PC-3 (cell line): ENCODE data around the gene CSF2RB. TPM values are rescaled to one million over a fixed set of nuclear protein-coding genes. Genes with fewer than 3 reads are reported as not detected.
"Not testable (repeated sequence)": the region's sequence is repeated elsewhere in the genome, so short reads cannot be mapped to it uniquely, and the experiment has no call there.

ENCODE experiments used
- ATAC-seq: fragments of 200-7000 bp; cut with Tn5 transposase; 2 replicates; pipeline ENCODE4 v1.9.1; 2020; ENCODE audit warnings: mild to moderate bottlenecking, moderate library complexity
- BruUV-seq: library from RNA; stranded (reverse); fragments of 400-500 nt; replicated peaks from 2 replicates; lab custom pipeline; 2021; lab: Mats Ljungman, UMichigan
- CTCF ChIA-PET: fragments of 300-600 bp; sonication (Branson Sonifier 250); formaldehyde crosslinking; loops from one replicate; lab custom pipeline; 2022; ENCODE audit warnings: antibody characterized with exemption; lab: Charles Lee
- POLR2A ChIA-PET: fragments of 300-600 bp; sonication (Branson Sonifier 250); formaldehyde crosslinking; loops from one replicate; lab custom pipeline; 2022; ENCODE audit warnings: antibody characterized with exemption; ENCODE audit not compliant: unreplicated experiment; lab: Charles Lee
- DNase-seq: peaks from one replicate; pipeline ENCODE4 v3.0.0-alpha.2; 2015
- H2AFZ ChIP-seq: fragments of 300-600 bp; sonication (generic); 2 replicates; pipeline ENCODE4 v1.6.0; 2016; ENCODE audit warnings: antibody characterized with exemption, low read length
- H3F3A ChIP-seq: fragments of 300-600 bp; sonication (generic); one replicate; pipeline ENCODE4 v1.6.0; 2017; ENCODE audit warnings: antibody characterized with exemption, low read length, control low read depth, mild to moderate bottlenecking; ENCODE audit not compliant: unreplicated experiment
- H3K27ac ChIP-seq: fragments of 300-600 bp; sonication (generic); 2 replicates; pipeline ENCODE4 v1.5.1; 2016; ENCODE audit warnings: mild to moderate bottlenecking, low read length
- H3K27me3 ChIP-seq: fragments of 300-600 bp; sonication (generic); 2 replicates; pipeline ENCODE4 v1.6.1; 2016; ENCODE audit warnings: low read length, mixed read lengths
- H3K36me3 ChIP-seq: fragments of 300-600 bp; sonication (generic); 2 replicates; pipeline ENCODE4 v1.6.1; 2016; ENCODE audit warnings: low read depth, mixed run types, low read length, mixed read lengths
- H3K4me1 ChIP-seq: fragments of 300-600 bp; sonication (generic); 2 replicates; pipeline ENCODE4 v1.5.1; 2016; ENCODE audit warnings: low read length; ENCODE audit not compliant: insufficient read depth
- H3K4me2 ChIP-seq: fragments of 300-600 bp; sonication (generic); 2 replicates; pipeline ENCODE4 v1.6.0; 2016; ENCODE audit warnings: low read length
- H3K4me3 ChIP-seq: fragments of 300-600 bp; sonication (generic); 2 replicates; pipeline ENCODE4 v1.5.1; 2016; ENCODE audit warnings: mild to moderate bottlenecking, low read length, mixed read lengths
- H3K79me2 ChIP-seq: fragments of 300-600 bp; sonication (generic); 2 replicates; pipeline ENCODE4 v1.6.1; 2017; ENCODE audit warnings: low read length, mixed read lengths
- H3K9ac ChIP-seq: fragments of 300-600 bp; sonication (generic); 2 replicates; pipeline ENCODE4 v1.6.0; 2016; ENCODE audit warnings: mild to moderate bottlenecking, low read length
- H3K9me2 ChIP-seq: fragments of 300-600 bp; sonication (generic); replicated peaks from 2 replicates; pipeline ENCODE4 v1.6.1; 2016; ENCODE audit warnings: mixed run types, low read length, mixed read lengths
- H3K9me3 ChIP-seq: fragments of 300-600 bp; sonication (generic); 2 replicates; pipeline ENCODE4 v1.6.1; 2016; ENCODE audit warnings: low read length, mixed read lengths
- H4K20me1 ChIP-seq: fragments of 300-600 bp; sonication (generic); 2 replicates; pipeline ENCODE4 v1.6.1; 2016; ENCODE audit warnings: low read length, mixed read lengths
- EZH2 ChIP-seq: fragments of 300-600 bp; sonication (generic); IDR thresholded peaks from one replicate; pipeline ENCODE4 v1.6.1; 2017; ENCODE audit warnings: antibody characterized with exemption, mild to moderate bottlenecking, low read length; ENCODE audit not compliant: unreplicated experiment
- EZH2phosphoT487 ChIP-seq: fragments of 300-600 bp; sonication (generic); IDR thresholded peaks from 2 replicates; pipeline ENCODE4 v1.6.1; 2018; ENCODE audit warnings: mild to moderate bottlenecking, antibody characterized with exemption, low read length, borderline replicate concordance
- intact Hi-C: fragments of 100-400 bp; cut with micrococcal nuclease; formaldehyde crosslinking; loops from 2 replicates; pipeline ENCODE4 v1.9.0; 2023
- total RNA-seq: library from RNA; depleted of rRNA; stranded (reverse); fragments of >200 nt; gene quantifications from 2 replicates; pipeline ENCODE4 v1.2.3, GENCODE V29; 2014; rRNA removed
- TF ChIP-seq, protein P1 (sequence below): fragments of 300-600 bp; sonication (generic); conservative IDR thresholded peaks from 2 replicates; pipeline ENCODE4 v1.5.1; 2017; ENCODE audit warnings: antibody characterized with exemption, low read depth, mild to moderate bottlenecking, low read length

CSF2RB gene
- total RNA-seq, 1 experiment from 2014 or later: not detected

DNA sequence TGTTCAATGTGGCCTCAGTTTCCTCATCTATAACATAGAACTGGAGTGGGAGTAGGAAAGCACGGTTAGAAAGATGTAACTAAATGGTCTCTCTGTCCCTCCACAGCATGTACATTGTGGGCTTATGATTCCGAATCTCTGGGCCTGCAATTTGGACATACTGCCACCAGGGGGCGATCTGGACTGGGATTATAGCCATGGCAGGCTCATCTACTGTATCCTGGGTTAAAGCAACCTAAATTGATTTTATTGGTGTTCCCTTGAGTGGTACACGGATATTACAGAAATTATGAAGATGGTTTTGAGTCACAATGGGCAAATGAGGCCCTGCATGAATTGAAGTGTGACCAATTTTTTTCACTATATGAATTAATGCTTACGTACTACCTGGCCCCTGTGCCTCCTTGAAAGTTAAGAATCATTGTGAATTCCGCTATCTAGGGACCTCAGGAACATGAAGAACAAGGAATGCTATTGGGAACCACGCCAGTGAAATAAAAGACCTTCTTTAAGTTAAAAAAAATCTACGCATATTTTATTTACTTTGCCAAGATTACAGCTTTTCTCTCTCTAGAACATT, 72.9 kb downstream of the CSF2RB start:
- no peak overlapping the region for H3K4me3 ChIP-seq
- peak; percentile 65 for DNase-seq
- CTCF ChIA-PET: no interaction called here

DNA sequence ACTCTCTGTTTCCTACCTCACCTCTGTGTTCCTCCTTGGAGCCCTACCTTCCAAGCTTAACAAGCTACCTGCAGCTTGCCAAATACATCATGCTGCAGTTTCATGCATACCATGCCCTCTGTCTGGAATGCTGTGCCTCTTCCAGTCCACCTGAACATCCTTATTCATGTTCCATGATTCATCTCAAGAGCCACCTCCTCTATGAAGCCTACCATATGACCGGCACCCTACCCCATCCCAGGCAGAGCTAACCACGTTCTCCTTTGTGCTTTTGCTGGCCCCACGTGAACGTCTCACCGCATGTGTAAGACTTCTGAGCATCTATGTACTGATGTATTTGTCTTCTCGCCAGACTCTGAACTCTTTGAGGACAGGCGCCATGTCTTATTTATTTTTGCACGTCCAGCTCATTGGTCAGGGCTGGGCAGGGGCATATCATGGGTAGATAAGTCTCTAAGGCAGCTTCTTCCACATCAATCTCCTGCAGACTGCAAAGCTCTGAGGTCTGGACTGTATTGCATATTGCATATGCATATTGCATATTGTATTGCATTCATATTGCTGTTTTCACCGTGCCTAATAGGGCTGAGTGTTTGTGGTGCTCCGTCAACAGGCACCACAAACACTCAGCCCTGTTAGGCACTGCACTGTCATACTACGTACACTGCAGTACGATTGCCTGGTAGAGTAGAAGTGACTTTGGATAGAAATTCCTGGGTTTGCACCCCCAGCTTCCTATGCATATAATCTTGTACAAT, 74.8 kb downstream of the CSF2RB start:
- Histone ChIP-seq H3K79me2 (no peaks in the 10 kb centered on the region), H3K36me3 (no peaks in the 10 kb centered on the region; the same call in 1 of the 2 replicates), H3K4me1 (no peaks in the 10 kb centered on the region), H3K4me2 (no peak overlapping the region), H3K9me2 (no peaks in the 10 kb centered on the region), H3K27me3 (peaks cover 29% of the 10 kb centered on the region), H3K27ac (no peak overlapping the region), H3K9ac (no peak overlapping the region), H4K20me1 (no peaks in the 10 kb centered on the region), H3K4me3 (no peak overlapping the region), H3K9me3 (no peaks in the 10 kb centered on the region), H3F3A (no peaks in the 10 kb centered on the region), H2AFZ (no peak overlapping the region)
- intact Hi-C loops: no loop called here
- ATAC-seq (no peak), DNase-seq (no peak)
- CTCF ChIA-PET: no interaction called here
- TF ChIP-seq EZH2phosphoT487: no peak
- TF ChIP-seq, protein P1, sequence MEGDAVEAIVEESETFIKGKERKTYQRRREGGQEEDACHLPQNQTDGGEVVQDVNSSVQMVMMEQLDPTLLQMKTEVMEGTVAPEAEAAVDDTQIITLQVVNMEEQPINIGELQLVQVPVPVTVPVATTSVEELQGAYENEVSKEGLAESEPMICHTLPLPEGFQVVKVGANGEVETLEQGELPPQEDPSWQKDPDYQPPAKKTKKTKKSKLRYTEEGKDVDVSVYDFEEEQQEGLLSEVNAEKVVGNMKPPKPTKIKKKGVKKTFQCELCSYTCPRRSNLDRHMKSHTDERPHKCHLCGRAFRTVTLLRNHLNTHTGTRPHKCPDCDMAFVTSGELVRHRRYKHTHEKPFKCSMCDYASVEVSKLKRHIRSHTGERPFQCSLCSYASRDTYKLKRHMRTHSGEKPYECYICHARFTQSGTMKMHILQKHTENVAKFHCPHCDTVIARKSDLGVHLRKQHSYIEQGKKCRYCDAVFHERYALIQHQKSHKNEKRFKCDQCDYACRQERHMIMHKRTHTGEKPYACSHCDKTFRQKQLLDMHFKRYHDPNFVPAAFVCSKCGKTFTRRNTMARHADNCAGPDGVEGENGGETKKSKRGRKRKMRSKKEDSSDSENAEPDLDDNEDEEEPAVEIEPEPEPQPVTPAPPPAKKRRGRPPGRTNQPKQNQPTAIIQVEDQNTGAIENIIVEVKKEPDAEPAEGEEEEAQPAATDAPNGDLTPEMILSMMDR: no peak
- no peak for TF ChIP-seq EZH2
- POLR2A ChIA-PET: no interaction called here
- no TSS peak for BruUV-seq

More for the DNA sequence above, 72.9 kb downstream of the CSF2RB start:
- no peak for ATAC-seq
- Histone ChIP-seq H3K27ac (no peak overlapping the region), H3K4me2 (no peak overlapping the region), H3K27me3 (peaks cover 16% of the 10 kb centered on the region), H4K20me1 (no peaks in the 10 kb centered on the region), H3K4me1 (no peaks in the 10 kb centered on the region), H2AFZ (no peak overlapping the region), H3F3A (no peaks in the 10 kb centered on the region), H3K9me2 (no peaks in the 10 kb centered on the region), H3K36me3 (no peaks in the 10 kb centered on the region; the same call in 1 of the 2 replicates), H3K9me3 (no peaks in the 10 kb centered on the region), H3K9ac (no peak overlapping the region), H3K79me2 (no peaks in the 10 kb centered on the region)
- BruUV-seq: no TSS peak
- POLR2A ChIA-PET: no interaction called here
- TF ChIP-seq EZH2phosphoT487: no peak
- TF ChIP-seq, protein P1: peak; percentile 86
- no peak for TF ChIP-seq EZH2
- intact Hi-C loops: loop anchor here (1.0 to 2.0 kb wide), 2 partner anchors 58 to 212 kb away; no protein-coding TSS in a partner anchor

DNA sequence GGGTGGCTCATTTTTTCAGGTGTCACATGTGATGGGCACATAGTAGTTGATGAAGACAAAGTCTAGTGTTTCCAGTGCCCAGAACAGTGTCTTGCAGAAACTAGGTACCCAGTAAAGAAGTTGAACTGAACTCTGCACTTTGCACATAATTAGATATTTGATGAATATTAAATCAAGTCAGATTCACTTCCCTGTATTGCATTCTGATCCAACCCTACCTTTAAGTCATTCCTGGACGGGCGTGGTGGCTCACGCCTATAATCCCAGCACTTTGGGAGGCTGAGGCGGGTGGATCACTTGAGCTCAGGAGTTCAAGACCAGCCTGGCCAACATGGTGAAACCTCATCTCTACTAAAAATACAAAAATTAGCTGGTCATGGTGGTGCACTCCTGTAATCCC, 75.6 kb downstream of the CSF2RB start:
- not testable (repeated sequence) for ATAC-seq

More for the DNA sequence above, 75.6 kb downstream of the CSF2RB start:
- H3K9ac ChIP-seq, H3F3A ChIP-seq, H3K27ac ChIP-seq, intact Hi-C loops, BruUV-seq, H3K4me2 ChIP-seq, H3K79me2 ChIP-seq, H3K9me3 ChIP-seq, CTCF ChIA-PET, H3K36me3 ChIP-seq, H3K4me3 ChIP-seq, POLR2A ChIA-PET, H3K9me2 ChIP-seq, H3K4me1 ChIP-seq, DNase-seq, H2AFZ ChIP-seq, H4K20me1 ChIP-seq: not testable (repeated sequence)
- H3K27me3 ChIP-seq: peaks cover 32% of the 10 kb centered on the region

Other genes with a start within 250 kb of the CSF2RB start
- gene CACNG2, start 209.9 kb upstream of the CSF2RB start, total RNA-seq: not detected in 2 replicates
- gene IFT27, start 137.5 kb upstream of the CSF2RB start, total RNA-seq: 19.9 and 23.3 TPM in 2 replicates
- not detected in 2 replicates for gene PVALB, start 96.6 kb upstream of the CSF2RB start, total RNA-seq
- 0.47 TPM in 1 of 2 replicates, not detected in the other for gene NCF4, start 52.6 kb upstream of the CSF2RB start, total RNA-seq
- gene TST, start 105.8 kb downstream of the CSF2RB start, total RNA-seq: 31.7 and 35.9 TPM in 2 replicates
- gene MPST, start 106.1 kb downstream of the CSF2RB start, total RNA-seq: 87.5 and 97.0 TPM in 2 replicates
- 22.1 and 25.9 TPM in 2 replicates for gene KCTD17, start 138.1 kb downstream of the CSF2RB start, total RNA-seq
- gene TMPRSS6, start 196.1 kb downstream of the CSF2RB start, total RNA-seq: 0.04 TPM in 1 of 2 replicates, not detected in the other
- gene IL2RB, start 236.3 kb downstream of the CSF2RB start, total RNA-seq: not detected in 2 replicates